GM15510 (cell line): ENCODE data around the gene ABR.

ENCODE experiments used
- POLR2A ChIP-seq: IDR thresholded peaks from 3 replicates; pipeline ENCODE4 v1.6.1; 2011; ENCODE audit warnings: borderline replicate concordance; ENCODE audit not compliant: insufficient read length; ENCODE audit errors: extremely low read depth

Gene ABR

GRCh38 chr17:969811-970355 is 209.9 kb downstream of the ABR start:
- no peak for TF ChIP-seq POLR2A

GRCh38 chr17:968812-969730 is 210.7 kb downstream of the ABR start:
- no peak for TF ChIP-seq POLR2A

GRCh38 chr17:967122-967521 is 212.7 kb downstream of the ABR start:
- TF ChIP-seq POLR2A: no peak

GRCh38 chr17:965311-965989 is 214.3 kb downstream of the ABR start:
- TF ChIP-seq POLR2A: no peak

GRCh38 chr17:964876-965275 is 214.9 kb downstream of the ABR start:
- no peak for TF ChIP-seq POLR2A

GRCh38 chr17:962670-963069 is 217.1 kb downstream of the ABR start:
- no peak for TF ChIP-seq POLR2A

GRCh38 chr17:962166-962565 is 217.6 kb downstream of the ABR start:
- no peak for TF ChIP-seq POLR2A

GRCh38 chr17:958712-959451 is 220.9 kb downstream of the ABR start:
- no peak for TF ChIP-seq POLR2A

GRCh38 chr17:957856-958421 is 221.8 kb downstream of the ABR start:
- no peak for TF ChIP-seq POLR2A

- no peak for TF ChIP-seq POLR2A
These were observed 222.9 kb downstream of the ABR start for GRCh38 chr17:956905-957304.

- no peak for TF ChIP-seq POLR2A
These were observed 225.2 kb downstream of the ABR start for GRCh38 chr17:954431-955164.

- TF ChIP-seq POLR2A: no peak
These were observed 226.0 kb downstream of the ABR start for GRCh38 chr17:953767-954166.
